Measurements from ENCODE around the gene GAS7.

GAS7 gene

GRCh38 chr17:10170233-10170632, 28.2 kb downstream of the GAS7 start:
- no peak for DNase-seq

DNA sequence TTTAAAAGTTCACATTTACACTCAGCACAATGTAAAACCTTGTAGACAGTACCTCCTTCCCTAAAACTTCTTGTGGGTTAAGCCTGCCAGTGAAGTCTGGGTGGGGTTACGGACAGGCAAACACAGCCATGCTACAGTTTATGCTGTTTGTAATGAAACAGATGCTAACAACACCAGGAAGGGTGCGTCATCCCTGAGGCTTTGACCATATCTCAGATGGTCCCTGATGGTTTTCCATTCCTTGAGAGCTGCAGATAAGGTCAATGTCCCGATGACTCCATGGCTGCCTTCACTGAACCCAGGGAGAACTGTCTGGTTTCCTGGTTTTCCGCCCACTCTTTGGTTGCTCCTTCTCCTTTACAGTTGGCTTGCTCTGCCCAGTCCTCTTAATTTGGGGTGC, 29.1 kb downstream of the GAS7 start:
- peak; percentile 64 for DNase-seq

DNA sequence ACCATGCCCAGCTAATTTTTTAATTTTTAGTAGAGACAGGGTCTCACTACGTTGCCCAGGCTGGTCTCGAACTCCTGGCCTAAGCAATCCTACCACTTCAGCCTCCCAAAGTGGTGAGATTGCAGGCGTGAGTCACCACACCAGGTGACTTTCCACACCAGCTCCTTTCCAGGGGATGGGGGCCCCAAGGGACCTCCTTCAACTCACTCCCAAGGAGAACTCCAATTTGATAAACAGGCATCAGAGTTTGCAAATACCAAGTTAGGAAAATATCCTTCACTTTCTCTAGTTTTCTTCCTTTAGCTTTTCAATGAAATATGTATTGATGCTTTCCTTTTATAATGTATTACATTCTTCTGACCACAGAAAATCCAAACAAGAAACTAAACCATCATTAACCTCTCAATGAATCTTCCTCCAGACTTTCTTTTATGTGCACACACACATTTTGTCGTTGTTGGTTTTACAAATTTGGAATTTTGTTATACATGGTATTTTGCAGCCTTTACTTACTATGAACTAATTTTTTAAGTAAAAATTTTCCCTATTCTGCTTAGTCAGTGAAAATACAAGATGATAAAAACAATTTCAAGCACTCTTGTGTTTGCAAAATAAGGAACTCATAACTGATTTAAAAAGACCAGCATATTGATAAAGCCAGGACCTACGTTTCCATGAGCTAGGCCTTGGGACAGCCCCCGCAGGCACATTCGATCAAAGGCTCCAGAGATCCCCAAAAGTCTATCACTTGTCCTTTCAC, 32.0 kb downstream of the GAS7 start:
- no peak for DNase-seq

DNA sequence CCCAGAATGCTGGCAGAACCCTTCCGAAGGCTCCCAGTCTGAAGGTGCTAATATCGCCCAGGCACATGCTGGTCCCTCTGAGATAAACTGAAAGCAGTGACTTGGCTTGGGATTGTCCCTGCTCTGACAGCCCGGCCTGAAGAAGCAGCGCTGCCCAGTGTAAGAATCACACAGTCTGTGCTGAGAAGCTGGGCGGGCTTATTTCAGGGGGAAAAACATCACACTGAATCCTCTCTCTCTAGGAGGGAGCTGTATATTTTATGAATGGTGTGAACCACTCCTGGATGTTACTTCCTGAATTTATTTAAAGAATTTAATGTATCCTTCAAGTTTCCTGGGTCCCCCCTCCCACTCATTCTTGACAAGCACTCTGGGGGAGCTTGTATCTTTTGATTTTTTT, 36.3 kb downstream of the GAS7 start:
- peak; percentile 45 for DNase-seq

GRCh38 chr17:10161386-10161785, 37.0 kb downstream of the GAS7 start:
- no peak for DNase-seq

DNA sequence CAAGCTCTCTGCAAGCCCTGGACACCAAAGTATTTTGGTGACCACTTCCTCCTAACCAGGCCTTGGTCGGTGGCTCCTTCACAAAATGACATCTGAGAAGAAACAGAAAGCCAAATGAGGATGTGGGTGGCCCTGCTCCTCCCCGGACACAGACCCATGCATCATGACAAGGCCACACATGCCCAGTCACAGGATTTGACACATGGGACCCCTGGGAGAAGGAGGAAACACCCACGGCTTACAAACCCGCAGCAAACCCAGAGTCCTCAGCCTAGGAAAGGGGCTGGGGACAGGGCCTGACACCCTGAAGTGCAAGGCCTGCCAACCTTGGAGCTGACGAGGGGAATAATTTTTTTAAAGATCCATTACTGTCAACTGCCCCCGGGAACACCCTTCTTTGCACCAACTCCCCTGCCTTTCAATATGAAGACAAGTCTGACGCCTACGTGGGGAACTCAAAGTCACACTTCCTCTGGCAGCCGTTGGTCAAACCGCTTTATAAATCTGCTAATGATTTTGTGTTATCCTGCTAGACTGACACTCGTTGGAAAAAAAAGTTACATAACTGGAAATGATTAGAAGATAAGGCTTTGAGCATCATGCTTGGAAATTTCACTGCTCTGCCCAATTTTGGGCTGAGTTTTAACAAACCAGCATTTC, 41.3 kb downstream of the GAS7 start:
- DNase-seq: peak; percentile 98

- no peak for DNase-seq
Measured at GRCh38 chr17:10156599-10156947, 41.8 kb downstream of the GAS7 start.

- no peak for DNase-seq
Measured at GRCh38 chr17:10156077-10156435, 42.4 kb downstream of the GAS7 start.

- DNase-seq: peak; percentile 46
Measured at GRCh38 chr17:10155371-10156076, 42.9 kb downstream of the GAS7 start.

- peak; percentile 97 for DNase-seq
Measured at GRCh38 chr17:10151667-10152496, 46.5 kb downstream of the GAS7 start.

DNA sequence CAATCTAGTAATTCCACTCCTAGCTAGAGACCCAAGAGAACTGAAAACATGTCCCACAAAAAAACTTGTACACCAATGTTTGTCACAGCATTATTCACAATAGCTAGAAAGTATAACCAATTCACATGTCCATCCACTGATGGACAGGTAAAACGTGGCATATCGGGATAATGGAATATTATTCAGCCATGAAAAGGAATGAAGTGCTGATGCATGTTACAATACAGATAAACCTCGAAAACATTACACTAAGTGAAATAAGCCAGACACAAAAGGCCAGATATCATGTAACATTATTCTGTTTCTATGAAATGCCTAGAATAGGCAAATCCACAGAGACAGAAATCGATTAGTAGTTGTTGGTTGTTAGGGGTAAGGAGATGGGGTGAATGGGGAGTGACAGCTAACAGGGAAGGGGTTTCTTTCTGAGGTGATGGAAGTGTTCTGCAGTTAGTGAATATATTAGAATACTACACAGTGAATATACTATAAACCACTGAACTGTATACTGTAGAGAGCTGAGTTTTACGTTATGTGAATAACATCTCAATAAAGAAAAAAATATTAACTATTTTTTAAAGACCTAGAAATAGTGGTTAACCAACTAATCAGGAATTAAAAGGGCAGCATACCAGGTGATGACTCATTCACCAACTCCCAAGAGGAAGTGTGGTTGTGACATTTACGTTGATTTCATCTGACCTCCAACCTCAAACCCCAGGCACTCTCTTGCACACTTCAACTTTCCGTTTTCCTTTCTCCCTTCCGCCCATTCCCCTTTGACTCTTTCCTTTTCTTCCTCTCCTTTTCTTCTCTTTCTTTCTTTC, 48.6 kb downstream of the GAS7 start:
- DNase-seq: peak; percentile 94

GRCh38 chr17:10147761-10148415, 50.5 kb downstream of the GAS7 start:
- no peak for DNase-seq

DNA sequence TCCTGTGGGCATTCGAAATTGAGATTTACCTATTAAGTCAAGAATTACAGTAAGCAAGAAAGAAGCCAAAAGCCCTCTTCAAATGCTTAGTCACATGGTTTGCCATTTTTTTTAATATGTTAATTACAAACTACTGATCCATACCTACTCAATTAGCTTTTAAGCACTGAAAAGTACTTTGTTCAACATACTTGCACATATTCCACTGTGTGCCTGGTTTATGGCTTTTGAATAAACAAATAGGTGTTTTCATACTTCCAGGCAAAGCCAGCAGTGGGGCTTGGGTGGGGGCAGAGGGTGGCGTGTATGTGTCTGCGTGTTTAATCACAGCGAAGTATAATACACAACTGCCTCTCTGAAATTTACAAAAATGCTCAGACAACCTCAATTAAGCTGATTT, 51.4 kb downstream of the GAS7 start:
- DNase-seq: no peak

- DNase-seq: no peak
Measured at GRCh38 chr17:10144982-10145381, 53.4 kb downstream of the GAS7 start.

GRCh38 chr17:10144456-10144855, 54.0 kb downstream of the GAS7 start:
- no peak for DNase-seq

DNA sequence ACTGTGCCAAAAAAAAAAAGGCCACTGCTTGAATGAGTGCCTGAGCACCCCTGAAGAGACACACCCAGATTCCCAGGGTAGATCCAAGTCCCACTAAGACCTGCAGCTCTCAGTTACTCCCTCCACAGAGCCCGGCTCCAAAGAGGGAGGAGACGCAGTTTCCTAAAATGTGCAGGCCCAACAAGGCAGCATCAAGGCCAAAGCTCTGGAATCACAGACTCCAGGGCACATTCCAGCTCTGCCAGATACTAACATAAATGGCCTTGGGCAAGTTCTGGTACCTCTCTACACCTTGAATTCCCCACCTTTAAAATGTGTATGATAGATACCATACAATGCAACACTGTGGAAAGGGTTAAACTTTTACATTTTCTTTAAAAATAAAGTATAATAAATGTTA, 57.0 kb downstream of the GAS7 start:
- DNase-seq: no peak

- no peak for DNase-seq
Measured at GRCh38 chr17:10139577-10139976, 58.8 kb downstream of the GAS7 start.

DNA sequence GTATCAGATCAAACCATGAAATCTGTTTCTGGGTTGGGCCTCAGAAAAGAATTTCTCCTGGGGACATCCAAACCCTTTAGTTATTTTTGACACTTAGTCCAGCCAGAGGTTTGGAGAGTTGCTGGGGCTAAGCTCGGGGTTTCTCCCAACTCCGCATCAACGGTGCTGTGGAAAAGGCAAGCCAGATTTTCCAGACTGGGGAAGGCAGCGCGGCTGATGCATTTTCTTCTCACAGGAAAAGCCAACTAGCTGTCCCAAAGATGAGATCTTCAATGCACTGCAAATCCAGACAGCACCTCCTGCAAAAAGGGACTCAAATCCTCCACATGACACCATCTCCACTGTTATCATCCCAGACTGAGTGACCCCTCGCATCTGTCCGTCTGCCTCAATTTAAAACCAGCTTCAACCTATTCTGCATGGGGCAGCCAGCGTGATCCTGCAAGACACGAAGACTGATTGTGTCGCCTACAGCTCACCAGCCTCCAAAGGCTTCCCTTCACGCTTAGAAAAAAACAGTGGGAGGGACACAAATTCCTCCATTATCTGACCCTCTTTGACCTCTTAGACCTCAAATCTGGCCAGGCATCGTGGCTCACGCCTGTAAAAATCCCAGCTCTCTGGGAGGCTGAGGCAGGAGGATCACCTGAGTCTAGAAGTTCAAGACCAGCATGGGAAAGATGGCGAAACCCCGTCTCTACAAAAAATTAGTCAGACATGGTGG, 62.0 kb downstream of the GAS7 start:
- no peak for DNase-seq

DNA sequence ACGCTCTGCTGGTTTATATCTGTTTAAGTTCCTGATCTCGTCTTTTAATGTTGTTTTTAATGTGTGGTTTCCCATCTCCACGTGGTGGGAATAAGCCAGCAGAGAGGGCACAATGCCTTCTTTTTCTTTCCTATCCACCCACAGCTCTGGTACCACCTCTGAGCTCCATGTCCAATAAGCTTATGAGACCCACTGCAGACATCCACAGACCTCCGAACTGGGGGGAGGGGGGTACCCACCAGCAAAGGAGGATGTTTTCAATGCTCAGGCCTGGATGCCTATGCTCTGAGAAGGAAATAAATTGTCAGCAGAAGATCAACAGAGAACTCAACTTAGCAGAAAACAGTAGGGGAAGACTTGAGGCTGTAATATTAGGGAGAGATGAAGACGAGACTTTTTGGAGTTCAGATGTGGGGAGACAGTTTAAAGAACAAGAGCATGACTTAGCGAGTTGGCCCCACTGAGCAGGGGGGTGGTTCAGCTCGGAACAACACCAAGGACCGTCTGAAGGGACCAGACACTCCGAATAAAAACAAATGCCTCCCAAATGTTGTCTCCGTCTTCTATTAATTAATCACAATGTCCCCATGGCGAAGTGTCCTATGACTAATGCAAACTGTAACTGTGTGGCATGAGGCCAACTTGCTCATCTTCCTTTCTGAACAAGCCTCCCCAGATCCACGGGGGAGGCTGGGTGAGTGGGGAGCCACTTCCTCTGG, 62.7 kb downstream of the GAS7 start:
- peak; percentile 86 for DNase-seq

DNA sequence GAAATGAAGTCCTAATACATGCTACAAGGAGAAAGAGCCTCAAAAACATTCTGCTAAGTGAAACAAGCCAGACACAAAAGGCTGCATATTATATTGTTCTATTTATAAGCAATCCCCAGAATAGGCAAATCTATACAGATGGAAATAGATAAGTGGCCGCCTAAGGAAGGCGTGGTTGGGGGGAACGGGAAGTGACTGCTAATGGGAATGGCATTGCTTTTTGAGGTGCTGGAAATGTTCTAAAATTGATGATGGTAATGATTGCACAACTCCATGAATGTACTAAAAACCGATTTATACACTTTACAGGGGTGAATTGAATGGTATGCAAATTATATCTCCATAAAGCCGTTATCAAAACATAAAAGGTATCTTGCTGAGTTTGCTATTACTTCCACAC, 67.7 kb downstream of the GAS7 start:
- no peak for DNase-seq
